ENCODE measurements around the gene GRPEL1.

- peak; percentile 12 for TF ChIP-seq POLR2A (IDR thresholded peaks at IDR 0.05)
- TF ChIP-seq CTCF (IDR thresholded peaks at IDR 0.05) = no peak
These were observed 24.4 kb downstream of the GRPEL1 start, which contains the start of gene TADA2B for GRCh38 chr4:7043284-7044136.
